Medulla oblongata (tissue), 1 donor: ENCODE measurements around the gene LRRC45.

Experiments used
- DNase-seq: peaks from one replicate; pipeline ENCODE4 v3.0.0-alpha.2; 2015; ENCODE audit errors: extremely low spot score

LRRC45 gene

GRCh38 chr17:82007228-82007494 is 15.9 kb upstream of the LRRC45 start:
- no peak for DNase-seq

GRCh38 chr17:82007495-82008257 is 15.4 kb upstream of the LRRC45 start:
- no peak for DNase-seq

- no peak for DNase-seq
Observed at GRCh38 chr17:82008258-82008940, 14.7 kb upstream of the LRRC45 start.

DNA sequence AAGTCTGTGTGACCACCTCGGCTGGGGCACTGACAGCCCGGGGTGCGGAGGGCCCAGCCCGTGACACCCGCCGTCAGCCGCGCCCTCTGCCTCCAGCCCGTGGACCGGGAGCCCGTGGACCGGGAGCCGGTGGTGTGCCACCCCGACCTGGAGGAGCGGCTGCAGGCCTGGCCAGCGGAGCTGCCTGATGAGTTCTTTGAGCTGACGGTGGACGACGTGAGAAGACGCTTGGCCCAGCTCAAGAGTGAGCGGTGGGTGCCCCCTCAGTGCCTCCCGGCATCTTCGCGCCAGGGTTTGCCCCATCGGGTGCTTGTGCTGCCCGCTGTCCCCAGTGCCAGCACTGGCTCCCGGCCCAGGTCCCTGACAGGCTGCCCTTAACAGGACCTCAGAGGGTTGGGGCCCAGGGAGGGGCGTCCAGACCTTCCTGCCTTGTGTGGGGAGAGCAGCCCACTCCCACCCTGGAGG is 14.1 kb upstream of the LRRC45 start:
- DNase-seq: no peak

GRCh38 chr17:82009413-82009812 is 13.7 kb upstream of the LRRC45 start:
- DNase-seq: no peak

GRCh38 chr17:82010575-82011525 is 12.3 kb upstream of the LRRC45 start:
- DNase-seq: no peak

- DNase-seq: no peak
Observed at GRCh38 chr17:82011617-82012187, 11.4 kb upstream of the LRRC45 start.

DNA sequence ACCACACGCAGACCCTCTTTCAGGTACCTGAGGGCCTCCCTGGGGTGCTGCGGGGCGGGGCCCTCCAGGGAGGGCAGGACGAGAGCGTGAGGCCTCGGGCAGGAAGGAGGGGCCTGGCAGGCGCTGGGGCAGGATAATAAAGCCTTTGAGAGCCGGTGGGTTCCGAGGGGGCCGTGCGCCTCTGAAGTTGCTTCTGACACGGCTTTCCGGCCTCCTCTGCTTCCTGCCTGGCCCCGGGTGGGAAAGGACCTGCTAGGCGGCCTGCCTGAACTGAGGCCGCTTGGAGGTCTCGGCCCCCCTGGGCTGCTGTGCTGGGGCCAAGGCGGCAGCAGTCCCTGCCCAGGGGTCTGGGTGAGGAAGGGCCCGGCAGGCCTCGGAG is 10.9 kb upstream of the LRRC45 start:
- no peak for DNase-seq

GRCh38 chr17:82012640-82013295 is 10.3 kb upstream of the LRRC45 start:
- no peak for DNase-seq

GRCh38 chr17:82013341-82013740 is 9.8 kb upstream of the LRRC45 start:
- peak; percentile 56 for DNase-seq

- DNase-seq: no peak
Observed at GRCh38 chr17:82013772-82014321, 9.3 kb upstream of the LRRC45 start.

GRCh38 chr17:82014432-82014831 is 8.7 kb upstream of the LRRC45 start:
- no peak for DNase-seq

DNA sequence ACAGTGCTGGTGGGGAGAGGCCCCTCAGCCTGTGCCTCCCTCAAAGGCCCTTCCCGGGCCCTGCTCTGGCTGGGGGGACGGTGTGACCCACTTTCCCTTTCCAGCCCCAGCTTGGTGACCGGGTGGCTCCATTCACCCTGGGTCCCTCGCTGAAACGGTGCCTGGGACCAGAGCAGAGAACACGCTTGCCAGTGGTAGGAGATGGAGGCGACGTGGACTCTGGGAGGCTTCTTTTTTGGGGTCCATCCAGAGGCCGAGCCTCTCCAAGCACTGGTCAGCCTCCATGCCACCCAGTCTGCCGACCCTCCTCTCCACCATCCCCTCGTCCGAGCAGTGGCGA is 8.2 kb upstream of the LRRC45 start:
- no peak for DNase-seq

GRCh38 chr17:82015311-82015971 is 7.7 kb upstream of the LRRC45 start:
- DNase-seq: no peak

GRCh38 chr17:82016061-82016874 is 6.8 kb upstream of the LRRC45 start:
- DNase-seq: no peak

DNA sequence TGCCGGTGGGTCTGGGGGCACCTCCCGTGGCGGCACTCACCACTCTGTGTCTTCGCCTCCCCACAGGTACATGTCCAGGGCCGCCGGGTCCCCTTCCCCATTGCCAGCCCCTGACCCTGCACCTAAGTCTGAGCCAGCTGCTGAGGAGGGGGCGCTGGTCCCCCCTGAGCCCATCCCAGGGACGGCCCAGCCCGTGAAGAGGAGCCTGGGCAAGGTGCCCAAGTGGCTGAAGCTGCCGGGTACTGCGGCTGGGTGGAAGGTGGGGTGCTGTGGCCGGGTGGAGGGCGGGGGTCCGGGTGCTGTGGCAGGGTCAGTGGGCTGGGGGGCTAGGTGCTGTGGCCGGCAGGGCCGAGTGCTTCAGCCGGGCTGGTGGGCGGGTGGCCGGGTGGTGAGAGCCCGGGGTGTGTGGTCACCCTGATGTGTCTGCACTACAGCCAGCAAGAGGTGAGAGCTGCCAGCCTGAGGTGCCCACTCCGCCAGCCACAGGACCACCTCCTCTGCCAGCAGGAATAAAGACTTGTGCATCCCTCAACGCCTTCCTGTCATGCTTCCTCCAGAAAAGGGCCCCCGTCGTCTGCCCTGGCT is 6.1 kb upstream of the LRRC45 start:
- no peak for DNase-seq

- no peak for DNase-seq
Observed at GRCh38 chr17:82017612-82018151, 5.4 kb upstream of the LRRC45 start.

GRCh38 chr17:82018152-82018988 is 4.7 kb upstream of the LRRC45 start:
- DNase-seq: no peak
